ENCODE measurements around the gene TRAPPC8. TPM values are rescaled to one million over a fixed set of nuclear protein-coding genes. Genes with fewer than 3 reads are reported as not detected.
"Not testable (repeated sequence)": the region's sequence is repeated elsewhere in the genome, so short reads cannot be mapped to it uniquely, and the experiment has no call there.

TRAPPC8 gene
- total RNA-seq, 2 experiments from 2014 or later: 22.8 to 23.4 TPM

DNA sequence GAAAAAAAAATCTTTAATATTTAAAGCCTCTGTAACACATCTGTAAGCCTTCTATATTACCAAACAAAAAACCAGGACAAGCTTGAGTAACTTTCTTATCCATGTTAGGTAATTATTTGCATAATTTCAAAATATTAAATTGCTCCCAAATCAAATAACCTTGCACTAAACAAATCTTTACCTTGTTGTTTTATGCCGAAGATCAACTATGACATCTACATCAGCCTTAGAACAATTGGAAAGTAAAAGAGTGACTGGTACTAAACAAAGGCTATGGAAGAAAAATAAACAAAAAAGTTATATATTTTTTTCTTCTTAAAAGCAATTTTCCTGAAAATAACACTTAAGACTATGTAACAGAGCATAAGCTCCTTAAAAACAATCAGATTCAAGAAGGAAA lies 111.0 kb downstream of the TRAPPC8 start:
- Histone ChIP-seq H3K4me1 (ENCODE audit: insufficient read depth, low read length, poor library complexity, severe bottlenecking) (no peaks in the 10 kb centered on the region), H3K36me3 (ENCODE audit: insufficient read depth, low read length) (peaks cover 27% of the 10 kb centered on the region), H3K9me3 (ENCODE audit: low read length) (no peaks in the 10 kb centered on the region), H2AFZ (ENCODE audit: low read length) (no peak overlapping the region), H3K4me2 (ENCODE audit: low read length) (no peak overlapping the region), H3K9me2 (ENCODE audit: insufficient read depth, low read length) (no peaks in the 10 kb centered on the region), H4K20me1 (ENCODE audit: insufficient read depth, low read length) (no peaks in the 10 kb centered on the region), H3K4me3 (ENCODE audit: low read depth, low read length, poor library complexity, severe bottlenecking) (no peak overlapping the region), H3K27ac (ENCODE audit: low read depth, low read length, poor library complexity, severe bottlenecking) (no peak overlapping the region), H3K79me2 (ENCODE audit: insufficient read depth, low read depth, low read length) (no peaks in the 10 kb centered on the region)
- intact Hi-C loops (cut with micrococcal nuclease; ENCODE audit: unreplicated experiment): no loop called here
- CTCF ChIA-PET (ENCODE audit: unreplicated experiment): no interaction called here
- no peak for DNase-seq (ENCODE audit: low spot score)
- POLR2A ChIA-PET: interaction anchor here (0.7 kb wide), 1 partner anchor 32 kb away, joined by 3 read pairs; no protein-coding TSS in a partner anchor
- no TSS peak for BruUV-seq (replicated peaks)
- TF ChIP-seq, protein P1, sequence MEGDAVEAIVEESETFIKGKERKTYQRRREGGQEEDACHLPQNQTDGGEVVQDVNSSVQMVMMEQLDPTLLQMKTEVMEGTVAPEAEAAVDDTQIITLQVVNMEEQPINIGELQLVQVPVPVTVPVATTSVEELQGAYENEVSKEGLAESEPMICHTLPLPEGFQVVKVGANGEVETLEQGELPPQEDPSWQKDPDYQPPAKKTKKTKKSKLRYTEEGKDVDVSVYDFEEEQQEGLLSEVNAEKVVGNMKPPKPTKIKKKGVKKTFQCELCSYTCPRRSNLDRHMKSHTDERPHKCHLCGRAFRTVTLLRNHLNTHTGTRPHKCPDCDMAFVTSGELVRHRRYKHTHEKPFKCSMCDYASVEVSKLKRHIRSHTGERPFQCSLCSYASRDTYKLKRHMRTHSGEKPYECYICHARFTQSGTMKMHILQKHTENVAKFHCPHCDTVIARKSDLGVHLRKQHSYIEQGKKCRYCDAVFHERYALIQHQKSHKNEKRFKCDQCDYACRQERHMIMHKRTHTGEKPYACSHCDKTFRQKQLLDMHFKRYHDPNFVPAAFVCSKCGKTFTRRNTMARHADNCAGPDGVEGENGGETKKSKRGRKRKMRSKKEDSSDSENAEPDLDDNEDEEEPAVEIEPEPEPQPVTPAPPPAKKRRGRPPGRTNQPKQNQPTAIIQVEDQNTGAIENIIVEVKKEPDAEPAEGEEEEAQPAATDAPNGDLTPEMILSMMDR (conservative IDR thresholded peaks at IDR 0.05; ENCODE audit: low read length): no peak
- TF ChIP-seq EZH2phosphoT487 (IDR thresholded peaks at IDR 0.05; ENCODE audit: borderline replicate concordance, low read depth, low read length): no peak

DNA sequence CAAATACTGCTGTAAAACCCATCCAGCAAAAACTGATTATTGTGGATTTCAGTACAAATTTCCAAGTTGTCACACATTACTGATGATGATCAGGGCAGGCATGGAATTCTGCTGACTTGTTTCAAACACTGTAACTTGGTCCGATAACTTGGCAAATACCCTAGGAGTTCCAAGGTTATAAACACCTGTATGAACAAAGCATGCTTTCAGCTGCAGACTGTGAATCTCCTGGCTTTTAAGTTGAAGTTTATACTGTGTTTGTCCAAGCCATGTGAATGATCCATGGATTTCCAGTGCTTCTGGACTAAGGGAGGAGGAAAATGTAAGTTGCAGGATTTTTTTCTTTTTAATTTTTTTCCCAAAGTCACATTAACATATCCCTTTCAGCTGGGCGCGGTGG lies 112.2 kb downstream of the TRAPPC8 start:
- intact Hi-C loops (cut with micrococcal nuclease; ENCODE audit: unreplicated experiment): no loop called here
- Histone ChIP-seq H3K4me1 (ENCODE audit: insufficient read depth, low read length, poor library complexity, severe bottlenecking) (no peaks in the 10 kb centered on the region), H4K20me1 (ENCODE audit: insufficient read depth, low read length) (no peaks in the 10 kb centered on the region), H3K9me3 (ENCODE audit: low read length) (no peaks in the 10 kb centered on the region), H2AFZ (ENCODE audit: low read length) (no peak overlapping the region), H3K36me3 (ENCODE audit: insufficient read depth, low read length) (peaks cover 19% of the 10 kb centered on the region), H3K79me2 (ENCODE audit: insufficient read depth, low read depth, low read length) (no peaks in the 10 kb centered on the region), H3K4me3 (ENCODE audit: low read depth, low read length, poor library complexity, severe bottlenecking) (no peak overlapping the region), H3K9me2 (ENCODE audit: insufficient read depth, low read length) (no peaks in the 10 kb centered on the region), H3K27ac (ENCODE audit: low read depth, low read length, poor library complexity, severe bottlenecking) (no peak overlapping the region), H3K4me2 (ENCODE audit: low read length) (no peak overlapping the region)
- TF ChIP-seq EZH2phosphoT487 (IDR thresholded peaks at IDR 0.05; ENCODE audit: borderline replicate concordance, low read depth, low read length): no peak
- TF ChIP-seq, protein P1 (conservative IDR thresholded peaks at IDR 0.05; ENCODE audit: low read length): no peak
- no peak for DNase-seq (ENCODE audit: low spot score)
- CTCF ChIA-PET (ENCODE audit: unreplicated experiment): no interaction called here
- BruUV-seq (replicated peaks): no TSS peak
- POLR2A ChIA-PET: interaction anchor here (0.7 kb wide), 1 partner anchor 1691 kb away, joined by 3 read pairs; no protein-coding TSS in a partner anchor

DNA sequence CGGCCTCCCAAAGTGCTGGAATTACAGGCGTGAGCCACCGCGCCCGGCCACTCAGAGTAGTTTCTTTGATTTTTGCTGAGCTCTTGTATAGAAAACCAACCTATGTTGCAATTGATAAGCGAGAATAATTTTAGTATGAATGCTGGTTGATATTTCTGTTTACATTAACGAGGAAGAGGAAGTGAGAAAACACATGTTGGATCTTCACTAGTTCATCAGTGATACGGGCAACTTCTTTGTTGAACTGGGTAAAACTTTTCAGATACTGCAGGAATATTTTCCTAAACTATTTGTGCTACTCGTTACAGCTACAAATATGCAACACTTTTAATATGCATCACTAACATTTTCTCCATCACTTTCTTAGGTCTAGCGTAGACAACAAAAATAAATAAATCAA lies 114.3 kb downstream of the TRAPPC8 start:
- Histone ChIP-seq H2AFZ (ENCODE audit: low read length) (no peak overlapping the region), H3K4me3 (ENCODE audit: low read depth, low read length, poor library complexity, severe bottlenecking) (no peak overlapping the region), H3K4me2 (ENCODE audit: low read length) (no peak overlapping the region), H3K79me2 (ENCODE audit: insufficient read depth, low read depth, low read length) (no peaks in the 10 kb centered on the region), H4K20me1 (ENCODE audit: insufficient read depth, low read length) (no peaks in the 10 kb centered on the region), H3K9me2 (ENCODE audit: insufficient read depth, low read length) (no peaks in the 10 kb centered on the region), H3K9me3 (ENCODE audit: low read length) (no peaks in the 10 kb centered on the region), H3K36me3 (ENCODE audit: insufficient read depth, low read length) (peaks cover 12% of the 10 kb centered on the region), H3K4me1 (ENCODE audit: insufficient read depth, low read length, poor library complexity, severe bottlenecking) (no peaks in the 10 kb centered on the region), H3K27ac (ENCODE audit: low read depth, low read length, poor library complexity, severe bottlenecking) (no peak overlapping the region)
- BruUV-seq (replicated peaks): no TSS peak
- POLR2A ChIA-PET: interaction anchor here (0.7 kb wide), 1 partner anchor 274 kb away, joined by 3 read pairs; no protein-coding TSS in a partner anchor
- DNase-seq (ENCODE audit: low spot score): no peak
- TF ChIP-seq, protein P1 (conservative IDR thresholded peaks at IDR 0.05; ENCODE audit: low read length): no peak
- no peak for TF ChIP-seq EZH2phosphoT487 (IDR thresholded peaks at IDR 0.05; ENCODE audit: borderline replicate concordance, low read depth, low read length)
- intact Hi-C loops (cut with micrococcal nuclease; ENCODE audit: unreplicated experiment): no loop called here
- CTCF ChIA-PET (ENCODE audit: unreplicated experiment): no interaction called here

DNA sequence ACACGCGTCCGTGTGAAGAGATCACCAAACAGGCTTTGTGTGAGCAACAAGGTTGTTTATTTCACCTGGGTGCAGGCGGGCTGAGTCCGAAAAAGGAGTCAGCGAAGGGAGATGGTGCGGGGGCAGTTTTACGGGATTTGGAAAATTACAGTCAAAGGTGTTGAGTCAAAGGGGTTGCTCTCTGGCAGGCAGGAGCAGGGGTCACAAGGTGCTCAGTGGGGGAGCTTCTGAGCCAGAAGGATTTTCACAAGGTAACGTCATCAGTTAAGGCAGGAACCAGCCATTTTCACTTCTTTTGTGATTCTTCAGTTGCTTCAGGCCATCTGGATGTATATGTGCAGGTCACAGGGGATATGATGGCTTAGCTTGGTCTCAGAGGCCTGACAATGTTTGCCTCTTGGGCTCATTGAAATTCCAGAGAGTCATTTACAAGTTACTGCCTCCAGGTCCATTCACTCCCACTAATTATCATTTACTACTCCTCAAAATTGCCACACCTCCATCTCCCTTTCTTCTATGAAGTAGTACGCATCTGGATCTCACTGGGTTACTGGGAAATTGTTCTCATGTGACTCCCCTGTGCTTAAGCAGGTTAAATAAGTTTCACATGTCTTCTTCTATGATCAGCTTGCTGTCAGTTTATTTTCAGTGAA lies 116.1 kb downstream of the TRAPPC8 start:
- H3K27ac ChIP-seq (ENCODE audit: low read depth, low read length, poor library complexity, severe bottlenecking); H3K4me3 ChIP-seq (ENCODE audit: low read depth, low read length, poor library complexity, severe bottlenecking); intact Hi-C loops (cut with micrococcal nuclease; ENCODE audit: unreplicated experiment); DNase-seq (ENCODE audit: low spot score); H2AFZ ChIP-seq (ENCODE audit: low read length); CTCF ChIA-PET (ENCODE audit: unreplicated experiment); H3K4me1 ChIP-seq (ENCODE audit: insufficient read depth, low read length, poor library complexity, severe bottlenecking); POLR2A ChIA-PET; H3K79me2 ChIP-seq (ENCODE audit: insufficient read depth, low read depth, low read length); H3K36me3 ChIP-seq (ENCODE audit: insufficient read depth, low read length); H3K9me2 ChIP-seq (ENCODE audit: insufficient read depth, low read length); H3K9me3 ChIP-seq (ENCODE audit: low read length); H4K20me1 ChIP-seq (ENCODE audit: insufficient read depth, low read length); H3K4me2 ChIP-seq (ENCODE audit: low read length); BruUV-seq (replicated peaks): not testable (repeated sequence)
